K562 (cell line): ENCODE measurements around the gene CLCF1. TPM values are rescaled to one million over a fixed set of nuclear protein-coding genes. Genes with fewer than 3 reads are reported as not detected.

ENCODE experiments used
- FOXA1 ChIP-seq: fragments of 450-650 bp; IDR thresholded peaks from 2 replicates; pipeline ENCODE4 v1.6.1; 2016; ENCODE audit warnings: mild to moderate bottlenecking, borderline replicate concordance
- FOXM1 ChIP-seq, 2 experiments: fragments of 450-650 bp in 1 of 2; sonication (generic) in 1 of 2; formaldehyde crosslinking in 1 of 2; IDR thresholded peaks; 2 replicates each; pipeline versions ENCODE4 v1.6.1 to v1.9.0; 2017 to 2022; ENCODE audit warnings: low read depth in 2 of 2, mild to moderate bottlenecking in 2 of 2, missing genetic modification reagents in 1 of 2, moderate library complexity in 1 of 2
- GABPB1 ChIP-seq: sonication (generic); formaldehyde crosslinking; IDR thresholded peaks from 2 replicates; pipeline ENCODE4 v1.8.0; 2022; ENCODE audit warnings: mild to moderate bottlenecking, missing genetic modification reagents
- HMGN3 ChIP-seq: IDR thresholded peaks from 2 replicates; pipeline ENCODE4 v1.6.1; 2011; ENCODE audit warnings: borderline replicate concordance, low read depth, mild to moderate bottlenecking, mixed read lengths, low read length; ENCODE audit not compliant: insufficient read length; ENCODE audit errors: extremely low read depth
- IRF2 ChIP-seq: sonication (generic); formaldehyde crosslinking; IDR thresholded peaks from 2 replicates; pipeline ENCODE4 v1.8.1; 2022; ENCODE audit warnings: mild to moderate bottlenecking, missing genetic modification reagents
- MAFF ChIP-seq: IDR thresholded peaks from 2 replicates; pipeline ENCODE4 v1.6.1; 2012; ENCODE audit warnings: low read length, improper control_type of control experiment
- MEF2A ChIP-seq: IDR thresholded peaks from 2 replicates; pipeline ENCODE4 v1.6.1; 2011; ENCODE audit warnings: low read depth, mild to moderate bottlenecking, low read length, moderate library complexity; ENCODE audit not compliant: control insufficient read depth
- NFIX ChIP-seq: fragments of 250-450 bp; sonication (Bioruptor Pico); IDR thresholded peaks from 2 replicates; pipeline ENCODE4 v1.4.0; 2020; ENCODE audit warnings: low read depth, mild to moderate bottlenecking, moderate library complexity
- NFYB ChIP-seq: IDR thresholded peaks from 2 replicates; pipeline ENCODE4 v1.6.1; 2011; ENCODE audit warnings: mild to moderate bottlenecking, moderate library complexity; ENCODE audit not compliant: insufficient read length; ENCODE audit errors: extremely low read depth
- RB1 ChIP-seq: fragments of 450-650 bp; IDR thresholded peaks from 2 replicates; pipeline ENCODE4 v1.6.1; 2017; ENCODE audit warnings: low read depth, mild to moderate bottlenecking
- RBM14 ChIP-seq: fragments of 200-400 bp; formaldehyde crosslinking; IDR thresholded peaks from 2 replicates; pipeline ENCODE4 v1.6.1; 2018; ENCODE audit warnings: low read depth, mild to moderate bottlenecking, low read length, moderate library complexity, borderline replicate concordance; ENCODE audit not compliant: insufficient read depth
- RBM25 ChIP-seq: fragments of 200-400 bp; formaldehyde crosslinking; IDR thresholded peaks from 2 replicates; pipeline ENCODE4 v1.6.1; 2018; ENCODE audit warnings: low read length, low read depth, moderate library complexity; ENCODE audit not compliant: severe bottlenecking
- SRSF9 ChIP-seq: fragments of 200-400 bp; formaldehyde crosslinking; IDR thresholded peaks from 2 replicates; pipeline ENCODE4 v1.6.1; 2017; ENCODE audit warnings: low read depth, low read length, borderline replicate concordance
- ZNF263 ChIP-seq: sonication (generic); formaldehyde crosslinking; IDR thresholded peaks from 2 replicates; pipeline ENCODE4 v1.8.0; 2022; ENCODE audit warnings: mild to moderate bottlenecking, missing genetic modification reagents, borderline replicate concordance
- polyA plus RNA-seq, 8 experiments: library from polyadenylated mRNA; depleted of rRNA in 4 of 8; stranded (reverse) in 5 of 8; unstranded in 3 of 8; fragments of >200 nt; fragmentation: Nextera tagmentation in 2 of 8; fragmentation: Illumina TruSeq in 1 of 8; extraction: Ambion mirVana in 2 of 8; extraction: Trizol in 1 of 8; gene quantifications; 2 replicates each; pipeline versions ENCODE4 v1.2.1 to v1.2.3, GENCODE V29; 2011 to 2014; ENCODE audit warnings: inconsistent platforms in 1 of 8, missing spikeins in 1 of 8
- total RNA-seq, 7 experiments: library from RNA; depleted of rRNA in 6 of 7; stranded (reverse); fragments of >200 nt in 6 of 7; fragmentation: Illumina TruSeq in 2 of 7; extraction: Trizol in 2 of 7; gene quantifications; 2 replicates each; pipeline versions ENCODE4 v1.2.1 to v1.2.3, GENCODE V29; 2011 to 2021; ENCODE audit warnings: low replicate concordance in 1 of 7
- TF ChIP-seq, protein P1 (sequence below): fragments of 250-450 bp; sonication (Bioruptor Pico); IDR thresholded peaks from 2 replicates; pipeline ENCODE4 v1.6.1; 2021; ENCODE audit warnings: mild to moderate bottlenecking
- TF ChIP-seq, protein P2 (sequence below): fragments of 250-450 bp; sonication (Bioruptor Pico); IDR thresholded peaks from 2 replicates; pipeline ENCODE4 v1.8.0; 2021; ENCODE audit warnings: moderate library complexity, mild to moderate bottlenecking, inconsistent platforms
- TF ChIP-seq, protein P3 (sequence below): sonication (generic); formaldehyde crosslinking; IDR thresholded peaks from 2 replicates; pipeline ENCODE4 v1.8.0; 2022; ENCODE audit warnings: mild to moderate bottlenecking, missing genetic modification reagents, borderline replicate concordance
- TF ChIP-seq, protein P4 (sequence below): fragments of 250-450 bp; sonication (Bioruptor Pico); IDR thresholded peaks from 2 replicates; pipeline ENCODE4 v1.8.0; 2022; ENCODE audit warnings: moderate library complexity, mild to moderate bottlenecking, inconsistent platforms
- TF ChIP-seq, protein P5 (sequence below), 2 experiments: fragments of 450-650 bp in 1 of 2; sonication (generic) in 1 of 2; formaldehyde crosslinking in 1 of 2; IDR thresholded peaks in 1 of 2; conservative IDR thresholded peaks in 1 of 2; 2 replicates each; pipeline versions ENCODE4 v1.6.1 to v1.8.1; 2016 to 2023; ENCODE audit warnings: mild to moderate bottlenecking in 2 of 2, moderate library complexity in 2 of 2, inconsistent platforms in 1 of 2, missing genetic modification reagents in 1 of 2

The CLCF1 gene
- total and polyA plus RNA-seq, 9 of the 15 experiments (the other 6 are each of a cell fraction or from before 2014, with no cell fraction given), result 0.49 to 5.8 (median 3.0) TPM

DNA sequence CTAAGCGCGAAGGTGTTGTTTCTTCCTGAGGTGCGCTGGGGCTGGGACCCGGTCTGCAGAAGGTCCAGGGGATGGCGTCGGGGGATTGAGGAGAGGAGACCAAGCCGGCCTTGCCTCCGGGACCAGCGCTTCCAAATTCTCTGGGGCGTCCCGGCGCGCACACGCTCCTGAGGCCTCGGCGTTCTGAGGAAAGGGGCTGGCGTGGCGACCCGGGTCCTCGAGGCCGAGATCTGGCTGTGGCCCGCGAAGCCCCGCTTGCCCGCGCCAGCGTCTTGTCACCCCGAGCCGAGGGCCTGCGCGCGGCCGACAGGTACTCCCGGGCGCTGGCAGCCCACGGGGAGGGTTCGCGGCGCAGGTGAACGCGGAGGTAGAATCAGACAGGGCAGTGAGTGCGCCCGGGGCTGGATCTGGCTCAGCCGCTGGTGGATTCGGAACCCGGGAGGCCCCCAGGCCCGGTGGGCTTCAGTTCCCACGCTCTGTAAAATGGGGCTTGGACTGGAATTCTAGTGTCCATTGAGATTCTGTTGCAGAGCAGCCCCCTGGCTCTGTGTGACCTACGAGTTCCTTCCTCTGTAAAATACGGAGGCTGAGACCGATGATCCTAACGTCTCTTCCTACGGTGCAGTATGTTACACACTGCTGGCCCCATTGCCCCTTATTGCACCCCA, 55.4 kb downstream of the CLCF1 start (continued):
- TF ChIP-seq FOXM1 (IDR thresholded peaks at IDR 0.05; ENCODE audit: low read depth), result no peak
- peak; percentile 52; the same call in 1 of the 2 replicates for TF ChIP-seq FOXM1 (CRISPR knock-in tag; IDR thresholded peaks at IDR 0.05; ENCODE audit: low read depth)
- TF ChIP-seq NFIX (CRISPR knock-in tag), result no peak
- peak; percentile 57; the same call in 1 of the 2 replicates for TF ChIP-seq ZNF263 (CRISPR knock-in tag)
- no peak for TF ChIP-seq SRSF9
- TF ChIP-seq, protein P1, sequence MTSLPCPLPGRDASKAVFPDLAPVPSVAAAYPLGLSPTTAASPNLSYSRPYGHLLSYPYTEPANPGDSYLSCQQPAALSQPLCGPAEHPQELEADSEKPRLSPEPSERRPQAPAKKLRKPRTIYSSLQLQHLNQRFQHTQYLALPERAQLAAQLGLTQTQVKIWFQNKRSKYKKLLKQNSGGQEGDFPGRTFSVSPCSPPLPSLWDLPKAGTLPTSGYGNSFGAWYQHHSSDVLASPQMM (CRISPR knock-in tag), result no peak
- TF ChIP-seq MEF2A, result no peak
- TF ChIP-seq NFYB, result no peak
- TF ChIP-seq IRF2 (CRISPR knock-in tag), result no peak
- 0 out of 2 replicates have a peak, but pooled peaks have one; percentile 4 for TF ChIP-seq GABPB1 (CRISPR knock-in tag)
- TF ChIP-seq, protein P2, sequence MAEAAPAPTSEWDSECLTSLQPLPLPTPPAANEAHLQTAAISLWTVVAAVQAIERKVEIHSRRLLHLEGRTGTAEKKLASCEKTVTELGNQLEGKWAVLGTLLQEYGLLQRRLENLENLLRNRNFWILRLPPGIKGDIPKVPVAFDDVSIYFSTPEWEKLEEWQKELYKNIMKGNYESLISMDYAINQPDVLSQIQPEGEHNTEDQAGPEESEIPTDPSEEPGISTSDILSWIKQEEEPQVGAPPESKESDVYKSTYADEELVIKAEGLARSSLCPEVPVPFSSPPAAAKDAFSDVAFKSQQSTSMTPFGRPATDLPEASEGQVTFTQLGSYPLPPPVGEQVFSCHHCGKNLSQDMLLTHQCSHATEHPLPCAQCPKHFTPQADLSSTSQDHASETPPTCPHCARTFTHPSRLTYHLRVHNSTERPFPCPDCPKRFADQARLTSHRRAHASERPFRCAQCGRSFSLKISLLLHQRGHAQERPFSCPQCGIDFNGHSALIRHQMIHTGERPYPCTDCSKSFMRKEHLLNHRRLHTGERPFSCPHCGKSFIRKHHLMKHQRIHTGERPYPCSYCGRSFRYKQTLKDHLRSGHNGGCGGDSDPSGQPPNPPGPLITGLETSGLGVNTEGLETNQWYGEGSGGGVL (CRISPR knock-in tag), result no peak
- no peak for TF ChIP-seq RBM25
- 0 out of 2 replicates have a peak, but pooled peaks have one; percentile 36 for TF ChIP-seq RBM14
- TF ChIP-seq, protein P3, sequence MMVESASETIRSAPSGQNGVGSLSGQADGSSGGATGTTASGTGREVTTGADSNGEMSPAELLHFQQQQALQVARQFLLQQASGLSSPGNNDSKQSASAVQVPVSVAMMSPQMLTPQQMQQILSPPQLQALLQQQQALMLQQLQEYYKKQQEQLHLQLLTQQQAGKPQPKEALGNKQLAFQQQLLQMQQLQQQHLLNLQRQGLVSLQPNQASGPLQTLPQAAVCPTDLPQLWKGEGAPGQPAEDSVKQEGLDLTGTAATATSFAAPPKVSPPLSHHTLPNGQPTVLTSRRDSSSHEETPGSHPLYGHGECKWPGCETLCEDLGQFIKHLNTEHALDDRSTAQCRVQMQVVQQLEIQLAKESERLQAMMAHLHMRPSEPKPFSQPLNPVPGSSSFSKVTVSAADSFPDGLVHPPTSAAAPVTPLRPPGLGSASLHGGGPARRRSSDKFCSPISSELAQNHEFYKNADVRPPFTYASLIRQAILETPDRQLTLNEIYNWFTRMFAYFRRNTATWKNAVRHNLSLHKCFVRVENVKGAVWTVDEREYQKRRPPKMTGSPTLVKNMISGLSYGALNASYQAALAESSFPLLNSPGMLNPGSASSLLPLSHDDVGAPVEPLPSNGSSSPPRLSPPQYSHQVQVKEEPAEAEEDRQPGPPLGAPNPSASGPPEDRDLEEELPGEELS (CRISPR knock-in tag), result 0 out of 2 replicates have a peak, but pooled peaks have one; percentile 69
- TF ChIP-seq, protein P4, sequence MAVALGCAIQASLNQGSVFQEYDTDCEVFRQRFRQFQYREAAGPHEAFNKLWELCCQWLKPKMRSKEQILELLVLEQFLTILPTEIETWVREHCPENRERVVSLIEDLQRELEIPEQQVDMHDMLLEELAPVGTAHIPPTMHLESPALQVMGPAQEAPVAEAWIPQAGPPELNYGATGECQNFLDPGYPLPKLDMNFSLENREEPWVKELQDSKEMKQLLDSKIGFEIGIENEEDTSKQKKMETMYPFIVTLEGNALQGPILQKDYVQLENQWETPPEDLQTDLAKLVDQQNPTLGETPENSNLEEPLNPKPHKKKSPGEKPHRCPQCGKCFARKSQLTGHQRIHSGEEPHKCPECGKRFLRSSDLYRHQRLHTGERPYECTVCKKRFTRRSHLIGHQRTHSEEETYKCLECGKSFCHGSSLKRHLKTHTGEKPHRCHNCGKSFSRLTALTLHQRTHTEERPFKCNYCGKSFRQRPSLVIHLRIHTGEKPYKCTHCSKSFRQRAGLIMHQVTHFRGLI (CRISPR knock-in tag), result no peak
- TF ChIP-seq, protein P5, sequence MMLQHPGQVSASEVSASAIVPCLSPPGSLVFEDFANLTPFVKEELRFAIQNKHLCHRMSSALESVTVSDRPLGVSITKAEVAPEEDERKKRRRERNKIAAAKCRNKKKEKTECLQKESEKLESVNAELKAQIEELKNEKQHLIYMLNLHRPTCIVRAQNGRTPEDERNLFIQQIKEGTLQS (IDR thresholded peaks at IDR 0.05), result no peak
- TF ChIP-seq, protein P5 (CRISPR knock-in tag; conservative IDR thresholded peaks at IDR 0.05), result 0 out of 2 replicates have a peak, but pooled peaks have one; percentile 30
- no peak for TF ChIP-seq MAFF
- no peak for TF ChIP-seq FOXA1
- TF ChIP-seq RB1, result peak; percentile 18; the same call in 1 of the 2 replicates
- peak; percentile 26 for TF ChIP-seq HMGN3
